ENCODE measurements around the gene RNASEH1. TPM values are rescaled to one million over a fixed set of nuclear protein-coding genes. Genes with fewer than 3 reads are reported as not detected.
"Not testable (repeated sequence)": the region's sequence is repeated elsewhere in the genome, so short reads cannot be mapped to it uniquely, and the experiment has no call there.

The RNASEH1 gene
- total RNA-seq, 4 donors from 2014 or later = 17.9 to 26.3 (median 23.8) TPM

DNA sequence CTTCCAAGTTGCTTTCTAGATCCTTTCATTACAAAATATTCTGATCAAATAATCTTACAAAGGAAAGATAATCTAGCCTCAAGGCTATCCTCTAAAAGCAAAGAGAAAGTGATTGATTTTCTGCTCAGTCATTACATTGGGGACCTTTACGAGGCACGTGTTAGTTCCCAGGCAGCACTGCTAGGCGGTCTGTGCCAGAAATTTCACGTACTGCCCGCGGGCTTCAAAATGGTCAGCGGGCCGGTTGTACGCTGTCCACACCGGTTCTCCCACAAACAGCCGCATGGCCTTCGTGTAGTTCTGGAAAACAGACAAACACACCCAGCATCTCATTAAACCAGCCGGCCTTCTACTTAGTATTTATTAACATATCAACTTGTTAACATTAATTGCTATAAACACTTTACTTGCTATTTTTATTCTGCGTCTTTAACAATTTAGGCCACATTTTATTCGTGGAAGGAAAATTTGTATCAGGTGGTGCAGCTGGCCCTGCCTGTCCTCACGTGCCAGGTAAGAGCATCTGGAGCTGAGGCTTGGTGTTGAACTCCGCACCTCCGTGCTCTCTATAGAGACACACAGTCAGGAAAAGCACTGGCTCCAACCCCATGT, 59.2 kb downstream of the RNASEH1 start:
- ATAC-seq (ENCODE audit: low FRiP score) = no peak
- TF ChIP-seq, protein P1, sequence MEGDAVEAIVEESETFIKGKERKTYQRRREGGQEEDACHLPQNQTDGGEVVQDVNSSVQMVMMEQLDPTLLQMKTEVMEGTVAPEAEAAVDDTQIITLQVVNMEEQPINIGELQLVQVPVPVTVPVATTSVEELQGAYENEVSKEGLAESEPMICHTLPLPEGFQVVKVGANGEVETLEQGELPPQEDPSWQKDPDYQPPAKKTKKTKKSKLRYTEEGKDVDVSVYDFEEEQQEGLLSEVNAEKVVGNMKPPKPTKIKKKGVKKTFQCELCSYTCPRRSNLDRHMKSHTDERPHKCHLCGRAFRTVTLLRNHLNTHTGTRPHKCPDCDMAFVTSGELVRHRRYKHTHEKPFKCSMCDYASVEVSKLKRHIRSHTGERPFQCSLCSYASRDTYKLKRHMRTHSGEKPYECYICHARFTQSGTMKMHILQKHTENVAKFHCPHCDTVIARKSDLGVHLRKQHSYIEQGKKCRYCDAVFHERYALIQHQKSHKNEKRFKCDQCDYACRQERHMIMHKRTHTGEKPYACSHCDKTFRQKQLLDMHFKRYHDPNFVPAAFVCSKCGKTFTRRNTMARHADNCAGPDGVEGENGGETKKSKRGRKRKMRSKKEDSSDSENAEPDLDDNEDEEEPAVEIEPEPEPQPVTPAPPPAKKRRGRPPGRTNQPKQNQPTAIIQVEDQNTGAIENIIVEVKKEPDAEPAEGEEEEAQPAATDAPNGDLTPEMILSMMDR (IDR thresholded peaks at IDR 0.05) = no peak
- DNase-seq (ENCODE audit: low spot score) = no peak

DNA sequence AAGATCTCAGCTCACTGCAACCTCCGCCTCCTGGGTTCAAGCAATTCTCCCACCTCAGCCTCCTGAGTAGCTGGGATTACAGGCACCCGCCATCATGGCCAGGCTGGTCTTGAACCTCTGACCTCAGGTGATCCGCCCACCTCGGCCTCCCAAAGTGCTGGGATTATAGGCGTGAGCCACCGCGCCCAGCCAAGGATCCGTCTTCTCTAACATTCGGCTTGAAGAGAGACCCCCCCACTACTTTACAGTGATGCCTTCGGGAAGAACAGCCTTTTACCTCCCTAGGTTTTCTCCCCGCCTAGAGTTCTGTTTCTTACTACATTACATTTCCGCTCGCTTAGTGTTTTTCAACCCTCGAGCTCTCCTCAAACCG, 61.4 kb downstream of the RNASEH1 start:
- DNase-seq (ENCODE audit: low spot score); ATAC-seq (ENCODE audit: low FRiP score): not testable (repeated sequence)

Other genes starting within 250 kb of the RNASEH1 start
- 10 to 100 TPM; 18.5 to 29.8 (median 21.5) TPM for gene EIPR1, start 180.5 kb downstream of the RNASEH1 start, total RNA-seq
- 10 to 100 TPM; 39.3 to 92.1 (median 53.9) TPM for gene TRAPPC12, start 178.6 kb downstream of the RNASEH1 start, total RNA-seq
- 100 to 1,000 TPM in 1 of 4 donors, 10 to 100 TPM in 3; 54.6 to 117 (median 71.3) TPM for gene ADI1, start 38.8 kb downstream of the RNASEH1 start, total RNA-seq
- gene RPS7, start 16.9 kb upstream of the RNASEH1 start, total RNA-seq = 1,000 to 10,000 TPM; 2,150 to 4,864 (median 2,988) TPM
- 10 to 100 TPM in 1 of 4 donors, 1 to 10 TPM in 3; 3.6 to 15.9 (median 5.9) TPM for gene COLEC11, start 36.8 kb upstream of the RNASEH1 start, total RNA-seq
- gene ALLC, start 99.9 kb upstream of the RNASEH1 start, total RNA-seq = not detected
- 1 to 10 TPM in 1 of 4 donors, under 1 TPM in 1, not detected in 2; 0.31 to 1.4 TPM for gene DCDC2C, start 145.2 kb upstream of the RNASEH1 start, total RNA-seq